Measurements from ENCODE around the gene ATP6V0A4.

The ATP6V0A4 gene

DNA sequence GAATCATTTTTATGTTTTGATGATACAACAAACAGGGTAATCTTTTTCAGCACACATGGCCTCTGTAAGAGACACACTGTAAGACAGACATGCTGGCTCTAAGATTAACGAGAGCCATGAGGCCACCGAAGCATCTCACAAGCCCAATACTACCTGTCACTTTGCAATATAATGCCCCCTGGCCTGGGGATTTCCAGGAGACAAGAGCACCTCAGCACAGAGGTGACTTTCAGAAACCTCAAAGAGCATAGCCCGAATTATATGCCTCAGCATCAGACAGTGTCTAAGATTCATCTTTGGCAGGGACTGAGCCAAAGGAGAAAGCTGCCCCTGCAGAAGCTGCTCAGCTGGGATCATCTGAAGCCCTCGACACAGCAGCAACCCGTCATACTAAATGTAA is 44.4 kb downstream of the ATP6V0A4 start:
- no peak overlapping the region for H3K4me3 ChIP-seq (ENCODE audit: low read depth, low read length)
- TF ChIP-seq CTCF (IDR thresholded peaks at IDR 0.05; ENCODE audit: insufficient read depth, low read depth, low read length, missing control alignments): no peak
- no peak for DNase-seq (ENCODE audit: low read depth)

- no peak for DNase-seq (ENCODE audit: low read depth)
- TF ChIP-seq CTCF (IDR thresholded peaks at IDR 0.05; ENCODE audit: insufficient read depth, low read depth, low read length, missing control alignments): no peak
- H3K4me3 ChIP-seq (ENCODE audit: low read depth, low read length): no peak overlapping the region
Observed at GRCh38 chr7:138753150-138753518, 44.9 kb downstream of the ATP6V0A4 start.

- TF ChIP-seq CTCF (IDR thresholded peaks at IDR 0.05; ENCODE audit: insufficient read depth, low read depth, low read length, missing control alignments): no peak
- H3K4me3 ChIP-seq (ENCODE audit: low read depth, low read length): no peak overlapping the region
- DNase-seq (ENCODE audit: low read depth): peak; percentile 78
Observed at GRCh38 chr7:138752518-138753149, 45.4 kb downstream of the ATP6V0A4 start.

GRCh38 chr7:138750901-138751464 is 47.0 kb downstream of the ATP6V0A4 start:
- H3K4me3 ChIP-seq (ENCODE audit: low read depth, low read length): no peak overlapping the region
- TF ChIP-seq CTCF (IDR thresholded peaks at IDR 0.05; ENCODE audit: insufficient read depth, low read depth, low read length, missing control alignments): no peak
- no peak for DNase-seq (ENCODE audit: low read depth)

- DNase-seq (ENCODE audit: low read depth): no peak
- no peak overlapping the region for H3K4me3 ChIP-seq (ENCODE audit: low read depth, low read length)
- no peak for TF ChIP-seq CTCF (IDR thresholded peaks at IDR 0.05; ENCODE audit: insufficient read depth, low read depth, low read length, missing control alignments)
Observed at GRCh38 chr7:138750473-138750872, 47.5 kb downstream of the ATP6V0A4 start.

GRCh38 chr7:138749960-138750359 is 48.0 kb downstream of the ATP6V0A4 start:
- no peak for DNase-seq (ENCODE audit: low read depth)
- H3K4me3 ChIP-seq (ENCODE audit: low read depth, low read length): no peak overlapping the region
- TF ChIP-seq CTCF (IDR thresholded peaks at IDR 0.05; ENCODE audit: insufficient read depth, low read depth, low read length, missing control alignments): no peak

GRCh38 chr7:138748666-138749065 is 49.3 kb downstream of the ATP6V0A4 start:
- no peak for TF ChIP-seq CTCF (IDR thresholded peaks at IDR 0.05; ENCODE audit: insufficient read depth, low read depth, low read length, missing control alignments)
- no peak for DNase-seq (ENCODE audit: low read depth)
- no peak overlapping the region for H3K4me3 ChIP-seq (ENCODE audit: low read depth, low read length)

All from GM12865 (cell line).